Activated gamma-delta T cell treated with Interleukin-2 at 50 U/mL for 16 hours (primary cell): ENCODE results near the gene ALDH4A1.
A peak's percentile ranks its signal among the peaks of the same experiment; 100 is the strongest.

Experiments used
- DNase-seq: peaks from one replicate; pipeline ENCODE4 v3.0.0-alpha.2; 2020

Gene ALDH4A1

DNA sequence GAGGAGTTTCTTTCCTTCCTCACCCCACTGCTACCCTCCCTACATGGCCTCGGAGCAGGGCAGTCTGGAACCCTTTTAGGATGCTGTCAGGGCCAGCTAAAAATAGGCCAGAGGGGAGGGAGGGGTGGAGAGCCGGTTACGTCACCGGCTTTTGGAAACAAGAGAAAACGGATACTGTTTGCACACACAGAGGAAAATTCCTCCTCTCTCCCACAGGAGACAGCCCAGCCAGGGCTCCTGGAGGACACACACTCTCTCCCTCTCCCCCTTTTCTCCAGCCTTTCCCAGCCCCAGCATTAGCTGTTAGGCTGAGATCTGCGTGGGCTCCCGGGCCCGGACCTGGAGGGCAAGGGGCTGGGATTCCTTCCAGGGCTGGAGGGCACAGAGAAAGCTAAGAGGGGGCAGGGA is 20.0 kb upstream of the ALDH4A1 start:
- no peak for DNase-seq

DNA sequence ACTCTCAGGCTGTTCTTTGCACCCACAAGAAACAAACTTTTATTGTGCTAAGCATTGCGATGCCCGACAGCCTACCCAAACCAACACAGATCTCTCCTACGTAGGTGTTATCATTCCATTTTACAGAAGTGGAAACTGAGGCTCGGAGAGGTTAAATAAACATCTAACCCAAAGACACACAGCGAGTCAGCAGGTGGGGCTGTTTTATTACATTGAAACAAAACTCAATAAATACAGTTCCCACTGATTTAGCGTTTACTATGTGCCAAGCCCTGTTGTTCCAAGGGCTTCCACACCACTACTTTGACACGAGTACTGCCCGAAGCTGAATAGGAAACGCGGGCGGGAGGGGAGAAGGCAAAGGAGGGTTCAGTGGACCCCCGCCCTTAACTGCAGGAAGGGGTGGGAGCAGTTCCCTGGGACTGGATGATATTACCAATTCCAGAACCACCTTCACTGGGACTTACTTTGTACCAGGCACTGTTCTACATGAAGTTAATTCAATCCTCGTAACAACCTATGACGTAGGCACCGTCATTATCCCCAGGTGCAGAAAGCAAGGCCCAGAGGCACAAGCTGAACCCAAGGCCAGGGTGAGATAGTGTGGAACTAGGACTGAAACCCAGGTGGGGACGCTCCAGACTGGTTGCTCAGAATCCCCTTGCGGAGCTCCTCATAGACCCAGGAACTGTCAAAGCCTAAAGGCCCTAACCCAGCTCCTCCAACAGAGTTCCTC is 19.3 kb upstream of the ALDH4A1 start:
- DNase-seq = no peak

DNA sequence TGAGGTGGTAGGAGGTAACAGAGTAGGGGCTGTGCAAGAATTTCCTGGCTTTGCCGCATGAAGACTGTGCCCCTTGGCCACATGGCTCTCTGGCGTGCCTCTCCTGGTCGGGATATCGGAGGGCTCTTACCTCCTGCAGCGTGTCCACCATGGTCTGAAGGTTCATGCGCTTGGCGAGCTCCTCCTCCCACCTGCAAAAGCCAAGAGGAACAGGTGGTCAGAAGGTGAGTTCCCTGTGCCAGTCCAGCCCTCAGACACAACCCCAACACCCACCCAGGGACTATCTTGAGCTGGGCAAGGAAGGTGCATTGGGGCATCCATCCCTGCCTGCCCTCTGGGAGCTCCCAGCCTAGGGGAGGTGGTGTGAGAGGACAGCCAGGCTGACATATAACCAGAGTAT is 18.6 kb upstream of the ALDH4A1 start:
- DNase-seq = no peak

DNA sequence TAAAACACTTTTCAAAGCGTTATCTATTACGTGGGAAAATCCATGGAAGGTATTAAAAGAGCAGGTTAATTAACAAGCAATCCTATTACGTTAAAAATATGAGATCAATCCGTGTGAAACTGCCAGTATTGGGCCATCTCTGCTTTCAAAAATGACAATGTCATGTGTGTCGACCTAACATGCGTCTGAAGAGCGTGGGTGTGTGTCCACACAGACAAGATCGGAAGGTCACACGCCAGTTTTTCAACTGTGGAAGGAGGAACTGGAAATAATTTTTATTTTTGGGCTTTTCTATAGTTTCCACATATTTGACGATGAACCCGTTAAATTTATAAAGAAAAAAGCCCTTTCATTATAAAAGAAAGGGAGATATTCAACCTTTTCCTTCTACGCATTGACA is 17.6 kb upstream of the ALDH4A1 start:
- no peak for DNase-seq

DNA sequence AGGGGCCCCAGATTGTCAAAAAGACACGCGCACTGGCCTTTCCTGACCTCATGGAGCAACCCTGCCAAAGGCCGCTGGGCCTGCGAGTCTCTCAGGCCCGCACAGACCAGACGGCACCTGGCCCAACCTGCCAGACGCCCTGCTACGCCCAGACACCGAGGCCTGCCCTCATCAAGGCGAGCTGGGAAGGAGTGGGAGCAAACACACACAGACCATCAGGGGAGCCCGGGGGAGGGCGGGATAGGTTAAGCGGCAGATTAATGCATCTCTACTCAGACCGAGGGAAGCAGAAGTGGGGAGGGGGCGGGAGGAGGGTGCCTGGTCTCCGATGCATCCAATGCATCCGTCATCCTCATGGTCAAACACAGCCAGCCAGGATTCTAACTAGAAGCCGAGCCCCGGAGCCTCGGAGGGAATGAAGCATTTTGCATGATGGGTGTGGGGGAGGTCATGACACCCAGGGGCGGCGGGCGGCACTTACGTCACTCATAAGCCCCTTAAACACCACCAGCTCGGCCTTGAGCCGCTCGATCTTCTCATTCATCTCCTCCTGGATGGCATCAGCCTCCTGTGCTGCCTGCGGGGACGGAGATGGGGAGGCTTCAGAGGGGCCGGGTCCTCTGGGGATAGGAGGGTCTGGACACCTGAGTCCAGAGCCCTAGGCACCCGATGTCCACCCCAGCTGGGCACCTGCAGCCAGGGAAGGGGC is 17.0 kb upstream of the ALDH4A1 start:
- no peak for DNase-seq

DNA sequence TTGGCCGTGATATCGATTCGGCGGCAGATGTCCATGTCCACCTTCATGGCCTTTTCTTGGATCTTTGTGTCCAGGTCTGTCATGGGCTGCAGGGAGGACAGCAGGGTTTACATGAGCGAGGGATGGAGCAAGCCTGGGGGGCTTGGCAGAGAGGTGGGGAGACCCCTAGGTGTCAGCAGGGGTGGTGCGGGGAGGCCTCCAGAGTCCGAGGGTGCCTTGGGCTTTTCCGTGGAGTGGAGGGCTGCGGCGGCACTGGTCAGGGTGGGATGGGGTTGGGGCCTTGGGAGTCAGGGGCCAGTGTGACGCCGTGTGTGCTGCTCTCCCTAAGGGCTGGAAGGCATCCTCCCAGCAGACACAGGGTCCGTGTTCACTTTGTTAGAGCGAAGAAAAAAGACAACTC is 16.1 kb upstream of the ALDH4A1 start:
- DNase-seq = no peak

DNA sequence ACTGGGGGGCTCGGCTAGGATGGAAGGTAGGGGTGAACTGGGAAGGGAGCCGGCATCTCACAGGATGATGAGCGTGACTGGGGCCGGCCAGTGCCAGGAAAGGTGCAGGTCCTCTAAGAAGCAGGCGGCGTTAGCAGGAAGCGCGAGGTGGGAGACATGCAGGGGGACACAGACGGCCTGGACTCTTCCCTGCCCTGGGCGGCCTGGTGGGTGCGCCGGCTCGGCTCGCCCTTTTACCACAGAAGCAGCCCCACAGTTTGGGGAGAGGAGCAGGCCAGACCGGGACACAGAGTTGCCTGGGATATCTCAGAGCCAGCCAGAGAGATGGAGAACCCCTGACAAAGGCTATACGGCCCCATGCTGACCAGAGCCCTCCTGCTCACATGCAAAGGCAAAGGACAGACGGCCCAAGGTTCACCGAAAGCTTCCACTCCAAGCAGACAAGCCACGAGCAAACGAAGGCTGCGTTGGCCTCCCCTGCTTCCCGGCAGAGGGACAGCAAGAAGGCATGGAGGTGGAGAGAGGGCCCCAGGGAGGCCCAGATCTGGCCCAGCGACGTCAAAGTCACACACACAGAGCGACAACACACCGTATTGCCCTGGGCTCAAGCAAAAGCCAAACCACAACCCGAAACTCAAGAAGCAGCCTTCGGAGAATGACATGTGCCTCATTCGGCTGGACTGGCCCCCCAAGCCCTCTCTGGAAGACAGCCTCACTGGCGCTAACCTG is 14.9 kb upstream of the ALDH4A1 start:
- no peak for DNase-seq

DNA sequence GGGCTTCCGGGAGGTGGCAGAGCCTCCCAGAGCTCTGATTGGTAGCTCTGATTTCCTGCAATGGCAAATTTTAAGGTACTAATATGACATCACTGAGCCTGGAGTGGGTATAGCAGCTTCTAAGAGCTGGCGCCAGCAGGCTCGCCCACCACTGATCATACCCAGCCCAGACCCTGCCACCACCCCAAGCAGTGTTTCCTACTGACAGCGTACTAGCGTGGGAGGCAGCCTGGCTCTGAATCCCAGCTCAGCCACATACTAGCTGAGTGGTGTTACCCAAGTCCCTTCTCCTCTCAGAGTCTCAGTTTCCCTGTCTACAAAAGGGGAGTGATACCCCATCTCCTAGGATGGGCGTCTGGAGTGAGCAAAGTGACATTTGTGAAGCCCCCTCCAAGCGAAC is 13.0 kb upstream of the ALDH4A1 start:
- DNase-seq = no peak

DNA sequence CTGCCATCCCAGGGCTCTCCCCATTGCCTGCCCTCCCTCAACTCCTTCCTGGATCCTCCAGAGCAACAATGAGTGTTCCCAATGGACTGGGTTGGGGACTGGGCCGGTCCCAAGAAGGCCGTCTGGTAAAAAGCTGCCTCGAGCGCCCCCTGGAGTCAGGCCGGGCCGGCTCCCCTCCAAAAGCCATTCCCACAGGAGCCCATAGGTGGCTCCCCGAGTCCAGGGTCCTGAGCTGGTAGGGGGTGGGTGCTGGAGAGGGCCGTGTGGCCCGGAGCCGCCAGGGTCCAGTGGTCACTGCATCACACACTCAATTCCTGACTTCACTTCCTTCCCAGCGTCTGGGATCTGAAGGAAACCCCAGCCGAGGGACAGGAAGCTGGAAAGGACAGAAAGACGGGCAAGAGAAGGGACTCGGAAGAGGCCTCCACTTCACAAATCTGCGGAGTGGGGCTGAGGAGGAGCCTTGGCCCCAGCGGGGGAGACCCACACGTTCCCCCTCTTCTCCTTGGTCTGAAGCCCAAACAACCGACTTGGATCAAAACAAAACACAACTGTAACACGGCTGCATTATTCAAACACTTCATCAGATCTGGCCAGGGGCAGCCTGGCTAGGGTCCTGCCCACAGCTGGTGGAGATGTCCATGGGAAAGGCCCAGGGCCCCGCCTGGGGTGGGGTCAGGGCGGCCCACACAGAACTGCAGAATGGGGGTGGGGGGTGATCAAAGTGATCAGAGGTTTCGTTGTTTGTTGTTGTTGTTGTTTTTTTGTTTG is 10.9 kb upstream of the ALDH4A1 start:
- peak; percentile 68 for DNase-seq

DNA sequence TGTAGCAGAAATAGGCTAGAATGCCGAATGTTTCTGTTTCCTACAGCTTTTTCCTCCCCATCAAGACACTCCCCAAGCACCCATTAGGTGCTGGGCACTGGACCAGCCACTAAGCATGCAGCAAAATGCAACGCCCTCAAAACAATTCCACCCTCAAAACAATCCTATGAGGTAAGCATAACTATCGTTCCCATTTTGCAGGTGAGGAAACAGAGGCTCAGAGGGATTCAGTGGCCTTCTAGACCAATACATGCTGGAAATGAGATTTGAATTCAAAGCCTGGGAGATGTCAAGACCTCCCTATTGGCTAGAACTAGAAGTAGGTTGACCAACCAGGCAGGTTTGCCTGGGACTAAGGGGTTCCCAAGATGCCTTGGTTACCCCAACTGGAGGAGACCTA is 10.2 kb upstream of the ALDH4A1 start:
- DNase-seq = no peak

DNA sequence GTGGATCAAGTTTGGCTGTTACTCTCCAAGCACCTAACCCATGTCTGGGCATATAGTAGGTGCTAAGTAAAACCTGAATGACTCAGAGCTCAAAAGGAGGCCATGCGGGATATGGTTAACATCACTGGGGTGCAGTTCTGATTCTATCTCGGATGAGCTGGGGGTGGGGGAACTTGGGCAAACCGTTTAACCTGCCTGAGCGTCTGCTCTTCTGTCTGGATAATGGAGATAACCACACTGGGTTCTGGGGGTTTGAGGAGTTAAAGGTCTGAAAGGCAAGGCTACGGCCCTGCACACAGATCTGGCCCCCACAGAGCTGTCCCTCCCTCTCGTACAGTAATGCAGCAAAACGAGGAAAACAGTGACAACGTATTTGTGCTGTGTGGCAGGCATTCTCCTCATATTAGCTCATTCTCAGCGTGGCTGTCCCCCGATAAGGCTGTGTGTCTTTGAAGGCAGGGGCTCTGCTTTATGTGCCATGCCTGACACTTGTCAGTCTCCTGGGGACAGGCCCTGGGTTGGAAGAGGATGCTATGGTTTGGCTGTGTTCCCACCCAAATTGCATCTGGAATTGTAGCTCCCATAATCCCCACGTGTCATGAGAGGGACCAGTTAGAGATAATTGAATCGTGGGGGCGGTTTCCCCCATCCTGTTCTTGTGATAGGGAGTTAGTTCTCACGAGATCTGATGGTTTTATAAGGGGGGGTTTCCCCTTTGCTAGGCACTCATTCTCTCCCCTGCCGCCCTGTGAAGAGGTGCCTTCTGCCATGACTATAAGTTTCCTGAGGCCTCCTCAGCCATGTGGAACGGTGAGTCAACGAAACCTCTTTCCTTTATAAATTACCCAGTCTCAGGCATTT is 6.8 kb upstream of the ALDH4A1 start:
- DNase-seq = no peak

DNA sequence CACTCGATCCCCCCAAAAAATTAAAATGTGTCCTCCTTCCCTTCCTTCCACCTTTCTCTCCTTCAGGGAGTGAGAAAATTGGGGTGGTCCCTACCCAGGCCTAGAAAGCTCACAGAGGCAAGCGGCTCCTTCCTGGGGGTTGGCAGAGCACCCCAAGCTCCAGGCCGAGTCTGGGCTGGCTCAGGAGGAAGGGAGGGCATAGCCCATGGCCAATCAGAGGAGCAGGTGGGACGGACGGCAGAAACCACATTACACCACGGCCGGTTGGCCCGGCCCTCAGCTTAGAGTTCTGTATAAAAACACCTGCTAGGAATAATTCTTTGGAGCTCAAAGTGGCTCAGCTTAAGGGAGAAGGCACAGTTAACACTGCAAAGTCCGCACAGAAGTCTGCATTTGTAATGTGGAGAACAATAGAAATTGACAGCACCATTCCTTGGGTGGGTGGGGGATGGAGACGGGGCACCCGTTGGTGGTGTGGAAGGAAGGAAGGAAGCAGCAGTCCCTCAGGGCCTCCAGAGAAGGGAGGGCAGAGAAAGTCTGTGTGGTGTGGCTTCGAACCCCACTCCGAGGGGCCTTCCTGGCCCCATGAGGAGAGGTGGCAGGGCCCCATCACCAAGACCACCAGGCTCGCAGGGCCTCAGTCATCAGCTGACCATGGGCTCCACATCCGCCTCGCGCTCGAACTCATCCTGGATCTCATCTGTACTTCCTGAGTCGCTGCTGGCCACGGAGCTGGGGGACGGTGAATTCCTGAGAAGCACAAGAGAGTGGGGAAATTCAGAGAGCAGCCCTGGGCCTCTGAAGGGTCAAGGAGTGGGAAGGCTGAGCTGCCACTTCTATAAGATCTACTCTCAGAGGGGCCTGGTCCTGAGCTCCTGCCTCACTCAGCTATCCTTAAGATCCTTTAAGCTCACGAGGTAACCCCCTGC is 5.8 kb upstream of the ALDH4A1 start:
- DNase-seq = no peak

DNA sequence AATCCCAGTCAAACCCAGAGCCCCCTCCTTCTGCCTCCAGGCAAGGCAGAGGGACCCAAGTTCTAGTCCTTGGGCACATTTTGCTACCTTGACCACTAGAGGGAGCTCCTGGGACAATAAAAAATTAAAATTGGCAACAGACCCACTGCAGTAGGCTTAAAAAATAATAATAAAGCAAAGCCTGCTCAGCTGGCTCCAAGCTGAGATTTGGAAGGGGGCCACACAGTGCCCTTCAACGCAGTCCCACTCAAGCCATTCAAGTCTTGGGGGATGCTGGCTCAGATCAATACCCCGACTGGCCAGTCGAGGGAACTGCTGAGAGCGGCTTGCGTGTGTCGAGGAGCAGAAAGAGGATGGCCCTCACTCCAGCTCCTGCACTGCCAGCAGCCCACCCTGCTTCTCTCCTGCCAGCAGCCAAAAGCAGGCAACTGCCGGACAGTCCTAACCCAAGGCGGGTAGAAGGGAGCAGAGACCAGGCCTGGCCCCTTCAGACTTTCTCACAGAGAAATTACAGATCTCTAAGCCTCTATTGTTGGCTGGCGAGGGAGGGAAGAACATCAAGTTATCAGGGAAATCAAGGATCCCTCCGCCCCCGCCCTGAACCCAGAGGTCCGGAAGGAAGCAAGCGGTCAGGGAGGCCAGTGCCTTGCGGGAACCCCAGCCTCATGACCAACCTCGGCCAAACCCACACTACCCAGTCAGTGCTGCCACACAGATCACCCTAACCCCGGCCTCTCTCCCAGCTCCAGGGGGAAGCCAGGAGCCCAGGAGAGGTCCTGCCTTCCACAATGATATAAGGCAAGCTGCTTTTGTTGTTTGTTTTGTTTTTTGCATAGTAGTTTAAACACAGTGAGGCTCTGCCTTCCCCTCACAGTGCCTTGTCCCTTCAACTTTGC is 4.9 kb upstream of the ALDH4A1 start:
- DNase-seq = peak; percentile 62

DNA sequence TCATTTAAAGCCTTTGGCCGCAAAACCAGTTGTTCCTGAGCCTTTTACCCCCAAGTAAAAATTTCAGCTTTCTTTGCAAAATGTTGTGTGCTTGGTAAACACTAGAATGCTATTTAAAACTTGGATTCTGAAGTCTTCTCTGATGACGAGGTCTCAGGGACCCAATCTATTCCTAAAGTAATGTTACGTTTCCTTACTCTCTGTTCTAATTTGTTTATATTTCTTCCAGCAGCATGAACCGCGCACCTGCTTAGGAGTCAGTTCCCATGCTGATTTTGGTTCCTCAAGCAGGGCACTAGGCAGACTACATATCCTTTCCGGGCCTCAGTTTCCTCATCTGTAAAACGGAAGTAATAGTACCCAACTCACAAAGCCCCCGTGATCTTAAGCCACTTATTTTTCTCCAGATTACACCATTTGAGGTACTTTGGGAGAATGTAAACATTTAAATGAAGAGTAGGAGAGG is 969 bp upstream of the ALDH4A1 start:
- no peak for DNase-seq

DNA sequence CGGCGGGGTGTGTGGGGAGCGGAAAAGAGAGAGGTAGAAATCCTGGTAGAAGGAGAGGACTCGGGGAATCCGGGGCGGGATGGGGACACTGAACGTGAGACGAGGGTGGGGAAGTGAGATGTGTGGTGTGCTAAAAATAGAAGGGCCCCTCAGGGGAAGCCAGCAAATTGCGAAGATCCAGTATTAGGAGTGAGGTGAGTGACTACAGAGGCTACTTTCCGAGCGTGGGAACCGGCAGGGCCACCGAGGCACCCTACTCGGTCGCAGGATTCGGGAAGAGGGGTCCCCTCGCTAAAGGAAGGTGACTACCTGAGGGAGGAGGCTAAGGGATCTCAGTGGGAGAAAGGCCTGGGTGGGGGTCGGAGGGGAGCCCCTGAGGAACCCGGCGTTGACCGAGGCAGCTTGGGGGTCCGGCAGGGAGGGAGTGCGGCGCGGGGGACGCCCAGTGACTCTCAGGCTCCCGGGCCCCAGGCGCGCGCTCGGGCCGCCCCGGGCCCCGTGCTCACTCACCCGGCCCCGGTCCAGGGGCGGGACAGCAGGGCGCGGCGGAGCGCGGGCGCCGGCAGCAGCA is 318 bp downstream of the ALDH4A1 start:
- no peak for DNase-seq

DNA sequence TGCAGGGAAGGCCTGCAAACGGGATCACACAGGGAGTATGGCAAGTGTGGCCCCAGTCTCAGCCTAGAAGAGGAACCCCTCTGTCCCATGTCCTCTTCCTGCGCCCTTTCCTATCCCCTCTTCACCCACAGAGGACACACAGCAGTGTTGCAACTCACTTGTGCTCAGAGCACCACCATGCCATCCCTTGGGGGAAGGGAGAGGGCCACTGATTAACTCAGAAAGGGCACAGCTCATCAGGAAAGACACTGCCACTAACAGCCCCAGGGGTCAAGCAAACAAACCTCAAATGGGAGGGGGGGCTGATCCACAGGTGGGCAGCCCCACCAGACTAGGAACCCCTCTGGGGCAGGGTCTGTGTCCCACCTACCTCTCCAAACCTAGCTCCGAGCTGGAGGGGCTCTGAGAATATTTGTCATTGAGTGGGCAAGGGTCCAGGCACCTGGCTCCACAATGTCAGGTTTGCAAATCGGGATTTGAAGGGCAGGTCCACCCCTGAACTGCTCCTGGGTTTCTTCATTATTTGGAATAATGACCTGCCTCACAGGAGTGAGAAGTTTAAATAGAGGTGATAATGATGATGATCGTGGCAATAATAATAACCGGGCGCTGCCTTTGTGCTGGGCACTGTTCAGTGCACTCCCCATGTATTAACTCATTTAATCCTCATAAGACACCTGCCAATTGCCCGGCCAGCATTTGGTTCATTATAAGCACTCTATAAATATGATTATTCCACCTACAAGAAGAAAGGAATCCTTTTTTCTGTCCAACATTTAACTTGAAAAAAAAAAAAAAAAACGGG is 1.0 kb downstream of the ALDH4A1 start:
- DNase-seq = no peak

DNA sequence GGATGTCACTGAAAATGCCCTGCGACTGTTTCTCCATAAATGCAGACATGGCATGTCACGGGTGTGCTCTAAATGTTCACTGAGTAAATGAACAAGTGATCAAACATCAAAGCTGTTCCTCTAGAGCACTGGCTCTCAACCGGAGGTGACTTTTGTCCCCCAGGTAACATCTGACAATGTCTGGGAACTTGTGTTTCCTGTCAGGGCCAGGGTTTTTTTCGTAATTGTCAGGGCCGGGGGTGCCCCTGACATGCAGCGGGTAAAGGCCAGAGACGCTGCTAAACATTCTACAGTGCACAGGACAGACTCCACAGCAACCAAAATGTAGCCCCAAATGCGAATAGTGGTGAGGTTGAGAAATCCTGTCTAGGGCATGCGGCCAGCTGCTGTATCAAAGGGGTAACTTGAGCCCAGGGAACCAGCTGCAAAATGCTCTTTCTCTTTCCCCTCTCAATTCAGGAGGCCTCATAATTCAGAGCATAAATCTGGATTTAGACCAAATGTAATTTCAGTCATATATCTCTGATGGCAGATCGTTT is 2.0 kb downstream of the ALDH4A1 start:
- DNase-seq = no peak

DNA sequence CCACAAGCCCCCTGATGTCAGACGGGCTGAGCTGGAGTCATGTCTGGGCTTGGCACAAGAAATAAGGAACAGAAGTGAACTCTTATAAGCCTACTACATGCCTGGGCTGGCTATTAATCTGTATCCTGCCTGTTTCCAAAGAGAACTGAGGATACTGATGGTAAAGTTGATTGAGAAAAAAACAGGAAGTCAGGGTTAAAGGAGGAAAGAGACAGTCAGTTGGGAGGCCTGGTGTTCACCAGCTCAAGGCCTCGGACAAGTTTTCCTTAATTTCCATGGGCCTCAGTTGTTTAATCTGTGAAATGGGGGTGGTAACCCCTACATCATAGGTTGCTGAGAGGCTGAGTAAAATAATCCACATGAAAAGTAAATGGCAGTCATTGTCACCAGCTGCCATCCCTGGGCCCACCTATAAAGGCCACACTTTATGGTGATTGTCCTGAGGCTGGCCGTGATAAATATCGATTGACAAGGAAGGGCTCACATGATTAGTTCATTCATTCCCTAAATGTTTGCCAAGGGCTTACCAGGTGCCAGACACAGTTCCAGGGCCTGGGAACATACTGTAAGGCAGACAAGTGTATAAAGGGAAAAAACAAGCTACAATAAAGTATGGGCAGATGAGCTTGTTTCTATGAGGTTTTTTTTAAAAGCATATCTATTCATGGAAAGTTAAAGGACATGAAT is 2.8 kb downstream of the ALDH4A1 start:
- DNase-seq = no peak
